Measurements from ENCODE around the gene LRRC7. TPM values are rescaled to one million over a fixed set of nuclear protein-coding genes. Genes with fewer than 3 reads are reported as not detected.

LRRC7 gene
- total RNA-seq, 1 experiment from 2014 or later, result not detected

DNA sequence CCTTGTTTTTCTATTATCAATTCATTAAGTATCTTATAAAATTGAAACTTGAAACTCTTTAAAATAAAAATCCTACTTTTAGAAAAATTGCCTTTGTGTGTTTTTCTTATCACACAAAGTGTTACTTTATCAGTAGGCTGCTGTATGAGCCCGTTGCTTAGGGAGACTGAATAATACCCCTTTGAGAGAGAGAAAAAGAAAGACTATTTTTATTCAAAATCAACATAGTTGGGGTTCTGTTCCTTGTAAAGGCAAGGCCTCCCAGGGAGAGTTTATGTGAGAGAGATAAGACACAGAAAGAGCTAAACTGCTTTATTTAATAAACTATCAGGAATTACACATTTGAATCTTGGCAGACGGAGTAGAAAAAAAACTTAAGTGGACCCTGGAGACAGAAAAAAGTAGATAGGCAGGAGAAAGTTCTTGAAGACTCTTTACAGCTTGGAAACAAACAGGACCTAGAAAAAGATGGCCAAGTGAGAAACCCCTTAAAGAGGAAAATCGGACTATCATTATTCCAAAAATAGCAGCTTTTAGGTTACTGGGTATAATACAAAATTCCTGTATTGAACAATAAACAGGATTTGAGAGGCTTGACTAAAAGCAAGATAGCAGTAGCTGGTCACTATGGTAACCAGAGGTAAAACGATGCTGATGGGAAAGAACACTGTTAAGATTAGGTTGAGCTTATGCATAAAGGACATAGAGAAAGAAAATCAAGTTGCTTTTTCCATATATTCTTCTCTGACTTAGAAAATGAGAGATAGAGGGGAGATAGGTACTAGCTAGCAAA, 170.9 kb downstream of the LRRC7 start:
- no peaks in the 10 kb centered on the region for H3K79me2 ChIP-seq (ENCODE audit: low read length)

DNA sequence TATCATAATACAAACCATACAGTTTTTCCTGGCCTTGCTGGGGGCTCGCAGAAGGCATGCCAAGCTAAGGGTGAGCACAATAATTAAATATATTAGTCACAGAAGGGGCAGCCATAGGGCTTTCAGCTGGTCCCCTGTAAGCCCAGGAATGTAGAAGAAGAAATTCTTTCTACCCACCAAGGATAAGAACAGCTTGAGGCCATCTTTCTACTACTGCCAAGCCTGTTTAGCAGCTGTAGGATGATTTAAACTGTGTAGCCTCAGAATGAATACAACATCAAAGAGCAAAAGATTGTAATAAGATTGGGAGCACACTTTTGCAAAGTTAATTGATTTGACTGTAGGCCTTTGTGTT, 171.5 kb downstream of the LRRC7 start:
- DNase-seq, result no peak
- no peaks in the 10 kb centered on the region for H3K9me3 ChIP-seq (ENCODE audit: low read length)
- H3K79me2 ChIP-seq (ENCODE audit: low read length), result no peaks in the 10 kb centered on the region

More for the DNA sequence above, 170.9 kb downstream of the LRRC7 start:
- no peaks in the 10 kb centered on the region for H3K9me3 ChIP-seq (ENCODE audit: low read length)
- H2AFZ ChIP-seq (ENCODE audit: low read length), result no peak overlapping the region
- no peak overlapping the region for H3K27ac ChIP-seq (ENCODE audit: low read length)
- H3K9ac ChIP-seq (ENCODE audit: low read length), result no peak overlapping the region
- no peaks in the 10 kb centered on the region for H3K9me2 ChIP-seq (replicated peaks; ENCODE audit: insufficient read depth, low read length)
- no peaks in the 10 kb centered on the region for H3K4me1 ChIP-seq (ENCODE audit: low read length)
- H4K20me1 ChIP-seq (ENCODE audit: insufficient read depth, low read depth, low read length), result no peaks in the 10 kb centered on the region
- DNase-seq, result no peak
- no peaks in the 10 kb centered on the region for H3K27me3 ChIP-seq (ENCODE audit: low read length)
- no peaks in the 10 kb centered on the region for H3K36me3 ChIP-seq (ENCODE audit: insufficient read depth, low read length)
- H3K4me2 ChIP-seq (ENCODE audit: low read depth, low read length, poor library complexity, severe bottlenecking), result no peak overlapping the region
- H3K4me3 ChIP-seq (ENCODE audit: low read length), result no peak overlapping the region

DNA sequence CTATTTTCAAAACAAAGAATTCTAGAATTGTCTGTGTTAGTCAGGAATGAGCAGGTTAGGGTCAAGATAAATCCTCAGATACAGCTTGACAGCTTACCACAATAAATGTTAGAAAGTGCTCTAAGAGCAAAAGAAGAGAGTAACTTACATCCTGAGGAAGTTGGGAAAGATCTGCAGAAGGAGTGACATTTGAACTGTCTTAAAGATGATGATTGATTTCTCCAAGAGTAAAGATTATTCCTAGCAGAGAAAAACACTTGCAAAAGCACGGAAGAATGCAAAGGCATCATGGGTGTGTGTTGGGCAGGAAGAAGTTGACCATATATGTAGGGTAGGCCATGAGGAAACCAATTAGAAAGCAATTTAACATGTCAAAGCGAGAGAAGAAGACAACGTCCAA, 175.4 kb downstream of the LRRC7 start:
- H3K4me3 ChIP-seq (ENCODE audit: low read length), result no peak overlapping the region
- H3K36me3 ChIP-seq (ENCODE audit: insufficient read depth, low read length), result no peaks in the 10 kb centered on the region
- H3K9me2 ChIP-seq (replicated peaks; ENCODE audit: insufficient read depth, low read length), result no peaks in the 10 kb centered on the region
- H3K79me2 ChIP-seq (ENCODE audit: low read length), result no peaks in the 10 kb centered on the region
- H3K4me2 ChIP-seq (ENCODE audit: low read depth, low read length, poor library complexity, severe bottlenecking), result no peak overlapping the region
- H4K20me1 ChIP-seq (ENCODE audit: insufficient read depth, low read depth, low read length), result no peaks in the 10 kb centered on the region
- H3K9me3 ChIP-seq (ENCODE audit: low read length), result no peaks in the 10 kb centered on the region
- no peaks in the 10 kb centered on the region for H3K4me1 ChIP-seq (ENCODE audit: low read length)
- no peak for DNase-seq
- H2AFZ ChIP-seq (ENCODE audit: low read length), result no peak overlapping the region
- no peaks in the 10 kb centered on the region for H3K27me3 ChIP-seq (ENCODE audit: low read length)
- no peak overlapping the region for H3K9ac ChIP-seq (ENCODE audit: low read length)
- no peak overlapping the region for H3K27ac ChIP-seq (ENCODE audit: low read length)

More for the DNA sequence above, 171.5 kb downstream of the LRRC7 start:
- Histone ChIP-seq H3K4me3 (ENCODE audit: low read length) (no peak overlapping the region), H3K4me1 (ENCODE audit: low read length) (no peaks in the 10 kb centered on the region), H4K20me1 (ENCODE audit: insufficient read depth, low read depth, low read length) (no peaks in the 10 kb centered on the region), H3K36me3 (ENCODE audit: insufficient read depth, low read length) (no peaks in the 10 kb centered on the region), H3K27ac (ENCODE audit: low read length) (no peak overlapping the region), H3K4me2 (ENCODE audit: low read depth, low read length, poor library complexity, severe bottlenecking) (no peak overlapping the region), H3K27me3 (ENCODE audit: low read length) (no peaks in the 10 kb centered on the region), H3K9ac (ENCODE audit: low read length) (no peak overlapping the region), H3K9me2 (replicated peaks; ENCODE audit: insufficient read depth, low read length) (no peaks in the 10 kb centered on the region), H2AFZ (ENCODE audit: low read length) (no peak overlapping the region)

DNA sequence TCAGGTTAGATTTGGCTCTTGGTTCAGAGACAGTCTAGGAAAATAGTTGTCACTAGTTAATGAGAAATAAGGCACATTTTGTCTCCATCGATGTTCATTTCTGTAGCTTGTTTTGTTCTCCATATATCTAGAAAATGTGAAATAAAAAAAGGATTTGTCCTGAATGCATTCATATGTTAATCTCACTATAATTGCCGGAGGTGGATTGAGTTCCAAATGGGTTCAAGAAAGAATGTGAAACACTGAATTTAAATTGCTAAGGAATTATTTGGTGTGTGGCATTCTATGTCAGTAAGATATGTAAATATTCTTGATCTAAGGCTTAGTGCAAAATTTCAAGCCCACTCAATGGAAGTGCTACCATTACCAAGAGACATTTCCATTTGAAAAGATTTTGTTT, 176.7 kb downstream of the LRRC7 start:
- no peaks in the 10 kb centered on the region for H3K9me2 ChIP-seq (replicated peaks; ENCODE audit: insufficient read depth, low read length)
- H3K4me2 ChIP-seq (ENCODE audit: low read depth, low read length, poor library complexity, severe bottlenecking), result no peak overlapping the region
- H3K4me3 ChIP-seq (ENCODE audit: low read length), result no peak overlapping the region
- no peaks in the 10 kb centered on the region for H3K27me3 ChIP-seq (ENCODE audit: low read length)
- no peaks in the 10 kb centered on the region for H3K4me1 ChIP-seq (ENCODE audit: low read length)
- H3K9me3 ChIP-seq (ENCODE audit: low read length), result no peaks in the 10 kb centered on the region
- DNase-seq, result no peak
- no peak overlapping the region for H3K9ac ChIP-seq (ENCODE audit: low read length)
- no peak overlapping the region for H2AFZ ChIP-seq (ENCODE audit: low read length)
- H3K27ac ChIP-seq (ENCODE audit: low read length), result no peak overlapping the region
- H3K79me2 ChIP-seq (ENCODE audit: low read length), result no peaks in the 10 kb centered on the region
- no peaks in the 10 kb centered on the region for H3K36me3 ChIP-seq (ENCODE audit: insufficient read depth, low read length)
- H4K20me1 ChIP-seq (ENCODE audit: insufficient read depth, low read depth, low read length), result no peaks in the 10 kb centered on the region

DNA sequence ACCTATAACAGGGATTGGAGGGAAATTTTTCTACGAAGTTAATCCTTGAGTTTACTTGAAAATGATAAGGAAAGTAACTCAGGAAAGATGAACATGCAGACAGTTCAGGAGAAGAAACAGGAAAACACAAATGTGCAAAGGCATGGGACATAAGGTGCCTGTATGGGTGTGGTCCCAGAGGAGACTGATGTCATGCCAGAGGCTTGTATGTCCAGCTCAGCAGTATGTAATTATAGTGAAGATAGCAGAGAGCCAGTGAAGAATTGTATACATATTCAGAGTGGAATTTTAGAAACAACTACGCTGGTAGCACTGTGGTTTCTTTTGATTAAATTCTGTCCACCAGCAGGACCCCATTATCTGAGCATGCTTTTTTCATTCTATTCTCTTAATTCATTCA, 179.5 kb downstream of the LRRC7 start:
- Histone ChIP-seq H3K4me3 (ENCODE audit: low read length) (no peak overlapping the region), H3K79me2 (ENCODE audit: low read length) (no peaks in the 10 kb centered on the region), H3K36me3 (ENCODE audit: insufficient read depth, low read length) (no peaks in the 10 kb centered on the region), H3K9me2 (replicated peaks; ENCODE audit: insufficient read depth, low read length) (no peaks in the 10 kb centered on the region), H3K27me3 (ENCODE audit: low read length) (no peaks in the 10 kb centered on the region), H3K4me2 (ENCODE audit: low read depth, low read length, poor library complexity, severe bottlenecking) (no peak overlapping the region), H3K4me1 (ENCODE audit: low read length) (no peaks in the 10 kb centered on the region), H2AFZ (ENCODE audit: low read length) (no peak overlapping the region), H3K9ac (ENCODE audit: low read length) (no peak overlapping the region), H3K9me3 (ENCODE audit: low read length) (no peaks in the 10 kb centered on the region), H3K27ac (ENCODE audit: low read length) (no peak overlapping the region), H4K20me1 (ENCODE audit: insufficient read depth, low read depth, low read length) (no peaks in the 10 kb centered on the region)
- DNase-seq, result no peak

DNA sequence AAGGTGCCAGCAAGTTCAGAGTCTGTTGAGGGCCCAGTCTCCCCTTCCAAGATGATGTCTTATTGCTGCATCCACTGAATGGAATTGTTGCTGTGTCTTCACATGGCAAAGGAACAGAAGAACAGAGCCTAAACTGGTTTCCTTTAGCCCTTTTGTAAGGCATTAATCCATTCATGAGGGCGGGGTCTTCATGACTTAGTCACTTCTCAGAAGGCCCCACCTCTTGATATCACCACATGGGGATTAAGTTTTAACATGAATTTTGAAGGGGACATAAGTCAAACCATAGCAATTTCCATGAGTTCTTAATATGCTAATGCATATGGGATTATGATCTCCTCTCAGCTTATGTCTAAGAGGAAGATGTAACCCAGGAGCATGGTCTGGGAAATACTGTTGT, 182.9 kb downstream of the LRRC7 start:
- H4K20me1 ChIP-seq (ENCODE audit: insufficient read depth, low read depth, low read length), result no peaks in the 10 kb centered on the region
- DNase-seq, result no peak
- H3K9me2 ChIP-seq (replicated peaks; ENCODE audit: insufficient read depth, low read length), result no peaks in the 10 kb centered on the region
- H3K27ac ChIP-seq (ENCODE audit: low read length), result no peak overlapping the region
- H2AFZ ChIP-seq (ENCODE audit: low read length), result no peak overlapping the region
- no peak overlapping the region for H3K4me3 ChIP-seq (ENCODE audit: low read length)
- no peaks in the 10 kb centered on the region for H3K36me3 ChIP-seq (ENCODE audit: insufficient read depth, low read length)
- no peak overlapping the region for H3K9ac ChIP-seq (ENCODE audit: low read length)
- no peaks in the 10 kb centered on the region for H3K9me3 ChIP-seq (ENCODE audit: low read length)
- no peaks in the 10 kb centered on the region for H3K4me1 ChIP-seq (ENCODE audit: low read length)
- no peaks in the 10 kb centered on the region for H3K27me3 ChIP-seq (ENCODE audit: low read length)
- H3K4me2 ChIP-seq (ENCODE audit: low read depth, low read length, poor library complexity, severe bottlenecking), result no peak overlapping the region
- no peaks in the 10 kb centered on the region for H3K79me2 ChIP-seq (ENCODE audit: low read length)

DNA sequence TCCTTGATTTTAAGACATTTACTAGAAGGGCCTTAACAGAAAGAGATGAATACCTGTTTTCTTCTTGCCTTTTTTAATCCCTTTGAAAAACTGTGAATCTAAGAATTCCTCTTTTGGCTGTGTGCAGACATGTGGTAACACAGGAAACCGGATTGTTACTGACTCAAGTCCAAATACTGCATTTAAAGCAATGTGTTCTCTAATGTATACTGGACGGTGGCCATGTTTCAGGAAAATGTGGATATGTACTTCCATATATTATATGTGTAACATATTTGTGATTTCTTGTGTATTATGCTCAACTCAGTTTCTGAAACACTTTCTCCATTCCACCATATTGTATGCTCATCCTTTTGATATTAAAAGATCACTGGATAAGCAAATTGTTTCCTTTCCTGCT, 185.1 kb downstream of the LRRC7 start:
- H3K9ac ChIP-seq (ENCODE audit: low read length), result no peak overlapping the region
- DNase-seq, result no peak
- H3K9me3 ChIP-seq (ENCODE audit: low read length), result no peaks in the 10 kb centered on the region
- no peaks in the 10 kb centered on the region for H3K9me2 ChIP-seq (replicated peaks; ENCODE audit: insufficient read depth, low read length)
- no peak overlapping the region for H3K4me2 ChIP-seq (ENCODE audit: low read depth, low read length, poor library complexity, severe bottlenecking)
- H3K27me3 ChIP-seq (ENCODE audit: low read length), result no peaks in the 10 kb centered on the region
- no peaks in the 10 kb centered on the region for H3K79me2 ChIP-seq (ENCODE audit: low read length)
- no peaks in the 10 kb centered on the region for H4K20me1 ChIP-seq (ENCODE audit: insufficient read depth, low read depth, low read length)
- no peak overlapping the region for H2AFZ ChIP-seq (ENCODE audit: low read length)
- no peaks in the 10 kb centered on the region for H3K36me3 ChIP-seq (ENCODE audit: insufficient read depth, low read length)
- H3K4me1 ChIP-seq (ENCODE audit: low read length), result no peaks in the 10 kb centered on the region
- no peak overlapping the region for H3K4me3 ChIP-seq (ENCODE audit: low read length)
- no peak overlapping the region for H3K27ac ChIP-seq (ENCODE audit: low read length)

DNA sequence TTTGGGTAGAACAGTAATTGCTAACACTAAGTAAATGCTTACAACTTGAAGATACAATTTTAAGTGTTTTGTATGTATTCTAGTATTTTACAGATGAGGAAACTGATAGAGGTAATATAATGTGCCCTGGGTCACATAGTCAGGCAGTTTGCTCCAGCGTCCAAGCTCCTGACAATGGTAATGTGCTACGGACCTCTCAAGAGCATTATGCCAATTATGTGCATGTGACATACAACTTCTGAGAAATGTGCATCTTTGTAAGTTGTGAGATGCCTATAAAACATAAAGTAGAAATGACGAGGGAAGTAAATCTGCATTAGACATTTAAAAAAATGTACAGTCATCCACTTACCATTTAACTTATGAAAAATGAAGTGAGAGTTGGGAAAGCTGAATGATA, 186.8 kb downstream of the LRRC7 start:
- Histone ChIP-seq H3K36me3 (ENCODE audit: insufficient read depth, low read length) (no peaks in the 10 kb centered on the region), H3K27ac (ENCODE audit: low read length) (no peak overlapping the region), H3K4me1 (ENCODE audit: low read length) (no peaks in the 10 kb centered on the region), H3K27me3 (ENCODE audit: low read length) (no peaks in the 10 kb centered on the region), H4K20me1 (ENCODE audit: insufficient read depth, low read depth, low read length) (no peaks in the 10 kb centered on the region), H3K4me2 (ENCODE audit: low read depth, low read length, poor library complexity, severe bottlenecking) (no peak overlapping the region), H3K4me3 (ENCODE audit: low read length) (no peak overlapping the region), H2AFZ (ENCODE audit: low read length) (no peak overlapping the region), H3K9ac (ENCODE audit: low read length) (no peak overlapping the region), H3K79me2 (ENCODE audit: low read length) (no peaks in the 10 kb centered on the region), H3K9me3 (ENCODE audit: low read length) (no peaks in the 10 kb centered on the region), H3K9me2 (replicated peaks; ENCODE audit: insufficient read depth, low read length) (no peaks in the 10 kb centered on the region)
- no peak for DNase-seq

Measured in Karpas-422 (cell line).